Measurements from ENCODE around the gene OMP. TPM values are rescaled to one million over a fixed set of nuclear protein-coding genes. Genes with fewer than 3 reads are reported as not detected.

The OMP gene
- total RNA-seq, 1 experiment from 2014 or later = not detected

- TF ChIP-seq, protein P1, sequence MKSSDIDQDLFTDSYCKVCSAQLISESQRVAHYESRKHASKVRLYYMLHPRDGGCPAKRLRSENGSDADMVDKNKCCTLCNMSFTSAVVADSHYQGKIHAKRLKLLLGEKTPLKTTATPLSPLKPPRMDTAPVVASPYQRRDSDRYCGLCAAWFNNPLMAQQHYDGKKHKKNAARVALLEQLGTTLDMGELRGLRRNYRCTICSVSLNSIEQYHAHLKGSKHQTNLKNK (CRISPR knock-in tag; IDR thresholded peaks at IDR 0.05) = no peak
- TF ChIP-seq TCF7 (CRISPR knock-in tag; IDR thresholded peaks at IDR 0.05; ENCODE audit: low read depth) (no peak), ZNF512 (CRISPR knock-in tag; IDR thresholded peaks at IDR 0.05; ENCODE audit: borderline replicate concordance) (no peak)
These were observed 27.5 kb downstream of the OMP start (continued) for GRCh38 chr11:77129842-77130756.

DNA sequence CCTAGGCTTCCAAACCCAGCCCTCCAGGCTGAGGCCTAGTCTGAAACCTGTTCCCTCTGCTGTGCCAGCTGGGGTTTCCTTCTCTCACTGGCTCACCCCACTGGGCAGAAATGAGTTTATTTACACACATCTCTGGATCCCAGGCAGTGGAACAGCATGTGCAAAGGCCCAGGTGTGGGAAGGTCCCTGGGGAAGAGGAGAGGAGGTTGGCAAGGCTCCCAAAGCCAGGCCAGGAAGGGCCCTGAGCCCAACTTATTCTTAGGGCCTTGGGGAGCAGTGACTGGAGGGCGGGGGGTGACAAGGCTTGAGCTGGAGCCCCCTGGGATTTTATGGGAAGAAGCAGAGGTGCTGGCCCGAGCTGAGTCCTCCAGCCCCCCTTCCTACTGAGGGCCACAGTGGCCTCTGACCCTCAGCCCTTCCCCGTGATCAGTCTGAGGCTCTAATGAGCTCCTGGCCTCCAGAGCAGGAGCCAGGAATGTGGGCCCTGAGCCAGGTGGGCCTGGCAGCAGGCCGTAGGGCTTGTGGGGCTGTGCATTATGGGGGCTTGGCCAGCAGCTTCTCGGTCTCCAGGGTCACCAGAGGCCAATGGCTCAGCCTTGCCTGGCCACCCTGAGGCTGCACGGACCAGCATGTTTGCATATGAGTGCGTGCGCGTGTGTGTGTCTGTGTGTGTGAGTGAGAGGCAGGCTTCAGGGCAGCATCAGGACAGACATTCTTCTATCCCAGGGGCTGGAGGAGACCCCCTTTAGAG is 28.3 kb downstream of the OMP start:
- ATAC-seq = no peak
- Mint-ChIP-seq H3K4me3 (no peak overlapping the region), H3K27me3 (ENCODE audit: low read depth) (no peaks in the 10 kb centered on the region), H3K4me1 (peaks cover 21% of the 10 kb centered on the region), H3K9me3 (no peaks in the 10 kb centered on the region), H3K27ac (no peak overlapping the region), H3K36me3 (no peaks in the 10 kb centered on the region)
- TF ChIP-seq FOXJ3 (CRISPR knock-in tag; IDR thresholded peaks at IDR 0.05; ENCODE audit: borderline replicate concordance) (no peak), E2F1 (CRISPR knock-in tag; IDR thresholded peaks at IDR 0.05) (no peak), RELA (CRISPR knock-in tag; IDR thresholded peaks at IDR 0.05; ENCODE audit: borderline replicate concordance) (no peak), ZNF423 (CRISPR knock-in tag; IDR thresholded peaks at IDR 0.05) (no peak), CREM (CRISPR knock-in tag; IDR thresholded peaks at IDR 0.05) (no peak), ZNF121 (CRISPR knock-in tag; IDR thresholded peaks at IDR 0.05) (no peak), RORB (CRISPR knock-in tag; IDR thresholded peaks at IDR 0.05) (no peak), NR2C2 (CRISPR knock-in tag; IDR thresholded peaks at IDR 0.05) (no peak), ZNF317 (CRISPR knock-in tag; IDR thresholded peaks at IDR 0.05; ENCODE audit: borderline replicate concordance, low read depth) (no peak), MXD4 (CRISPR knock-in tag; IDR thresholded peaks at IDR 0.05; ENCODE audit: borderline replicate concordance) (no peak), ATF1 (CRISPR knock-in tag; IDR thresholded peaks at IDR 0.05) (no peak), TP53 (CRISPR knock-in tag; IDR thresholded peaks at IDR 0.05) (no peak)
- TF ChIP-seq, protein P2, sequence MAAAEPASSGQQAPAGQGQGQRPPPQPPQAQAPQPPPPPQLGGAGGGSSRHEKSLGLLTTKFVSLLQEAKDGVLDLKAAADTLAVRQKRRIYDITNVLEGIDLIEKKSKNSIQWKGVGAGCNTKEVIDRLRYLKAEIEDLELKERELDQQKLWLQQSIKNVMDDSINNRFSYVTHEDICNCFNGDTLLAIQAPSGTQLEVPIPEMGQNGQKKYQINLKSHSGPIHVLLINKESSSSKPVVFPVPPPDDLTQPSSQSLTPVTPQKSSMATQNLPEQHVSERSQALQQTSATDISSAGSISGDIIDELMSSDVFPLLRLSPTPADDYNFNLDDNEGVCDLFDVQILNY (CRISPR knock-in tag; IDR thresholded peaks at IDR 0.05) = no peak
- TF ChIP-seq, protein P3, sequence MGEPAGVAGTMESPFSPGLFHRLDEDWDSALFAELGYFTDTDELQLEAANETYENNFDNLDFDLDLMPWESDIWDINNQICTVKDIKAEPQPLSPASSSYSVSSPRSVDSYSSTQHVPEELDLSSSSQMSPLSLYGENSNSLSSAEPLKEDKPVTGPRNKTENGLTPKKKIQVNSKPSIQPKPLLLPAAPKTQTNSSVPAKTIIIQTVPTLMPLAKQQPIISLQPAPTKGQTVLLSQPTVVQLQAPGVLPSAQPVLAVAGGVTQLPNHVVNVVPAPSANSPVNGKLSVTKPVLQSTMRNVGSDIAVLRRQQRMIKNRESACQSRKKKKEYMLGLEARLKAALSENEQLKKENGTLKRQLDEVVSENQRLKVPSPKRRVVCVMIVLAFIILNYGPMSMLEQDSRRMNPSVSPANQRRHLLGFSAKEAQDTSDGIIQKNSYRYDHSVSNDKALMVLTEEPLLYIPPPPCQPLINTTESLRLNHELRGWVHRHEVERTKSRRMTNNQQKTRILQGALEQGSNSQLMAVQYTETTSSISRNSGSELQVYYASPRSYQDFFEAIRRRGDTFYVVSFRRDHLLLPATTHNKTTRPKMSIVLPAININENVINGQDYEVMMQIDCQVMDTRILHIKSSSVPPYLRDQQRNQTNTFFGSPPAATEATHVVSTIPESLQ (CRISPR knock-in tag; IDR thresholded peaks at IDR 0.05) = no peak
- TF ChIP-seq, protein P4, sequence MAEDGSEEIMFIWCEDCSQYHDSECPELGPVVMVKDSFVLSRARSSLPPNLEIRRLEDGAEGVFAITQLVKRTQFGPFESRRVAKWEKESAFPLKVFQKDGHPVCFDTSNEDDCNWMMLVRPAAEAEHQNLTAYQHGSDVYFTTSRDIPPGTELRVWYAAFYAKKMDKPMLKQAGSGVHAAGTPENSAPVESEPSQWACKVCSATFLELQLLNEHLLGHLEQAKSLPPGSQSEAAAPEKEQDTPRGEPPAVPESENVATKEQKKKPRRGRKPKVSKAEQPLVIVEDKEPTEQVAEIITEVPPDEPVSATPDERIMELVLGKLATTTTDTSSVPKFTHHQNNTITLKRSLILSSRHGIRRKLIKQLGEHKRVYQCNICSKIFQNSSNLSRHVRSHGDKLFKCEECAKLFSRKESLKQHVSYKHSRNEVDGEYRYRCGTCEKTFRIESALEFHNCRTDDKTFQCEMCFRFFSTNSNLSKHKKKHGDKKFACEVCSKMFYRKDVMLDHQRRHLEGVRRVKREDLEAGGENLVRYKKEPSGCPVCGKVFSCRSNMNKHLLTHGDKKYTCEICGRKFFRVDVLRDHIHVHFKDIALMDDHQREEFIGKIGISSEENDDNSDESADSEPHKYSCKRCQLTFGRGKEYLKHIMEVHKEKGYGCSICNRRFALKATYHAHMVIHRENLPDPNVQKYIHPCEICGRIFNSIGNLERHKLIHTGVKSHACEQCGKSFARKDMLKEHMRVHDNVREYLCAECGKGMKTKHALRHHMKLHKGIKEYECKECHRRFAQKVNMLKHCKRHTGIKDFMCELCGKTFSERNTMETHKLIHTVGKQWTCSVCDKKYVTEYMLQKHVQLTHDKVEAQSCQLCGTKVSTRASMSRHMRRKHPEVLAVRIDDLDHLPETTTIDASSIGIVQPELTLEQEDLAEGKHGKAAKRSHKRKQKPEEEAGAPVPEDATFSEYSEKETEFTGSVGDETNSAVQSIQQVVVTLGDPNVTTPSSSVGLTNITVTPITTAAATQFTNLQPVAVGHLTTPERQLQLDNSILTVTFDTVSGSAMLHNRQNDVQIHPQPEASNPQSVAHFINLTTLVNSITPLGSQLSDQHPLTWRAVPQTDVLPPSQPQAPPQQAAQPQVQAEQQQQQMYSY (CRISPR knock-in tag; IDR thresholded peaks at IDR 0.05) = no peak
- TF ChIP-seq, protein P5, sequence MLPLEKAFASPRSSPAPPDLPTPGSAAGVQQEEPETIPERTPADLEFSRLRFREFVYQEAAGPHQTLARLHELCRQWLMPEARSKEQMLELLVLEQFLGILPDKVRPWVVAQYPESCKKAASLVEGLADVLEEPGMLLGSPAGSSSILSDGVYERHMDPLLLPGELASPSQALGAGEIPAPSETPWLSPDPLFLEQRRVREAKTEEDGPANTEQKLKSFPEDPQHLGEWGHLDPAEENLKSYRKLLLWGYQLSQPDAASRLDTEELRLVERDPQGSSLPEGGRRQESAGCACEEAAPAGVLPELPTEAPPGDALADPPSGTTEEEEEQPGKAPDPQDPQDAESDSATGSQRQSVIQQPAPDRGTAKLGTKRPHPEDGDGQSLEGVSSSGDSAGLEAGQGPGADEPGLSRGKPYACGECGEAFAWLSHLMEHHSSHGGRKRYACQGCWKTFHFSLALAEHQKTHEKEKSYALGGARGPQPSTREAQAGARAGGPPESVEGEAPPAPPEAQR (CRISPR knock-in tag; IDR thresholded peaks at IDR 0.05) = no peak
- ChIA-PET CTCF (interaction anchor here (0.9 to 6.7 kb wide), 5 partner anchors 12 to 57 kb away, joined by 3 to 86 read pairs (median 3); no protein-coding TSS in a partner anchor), POLR2A (no interaction called here)
- no peak for DNase-seq (ENCODE audit: low spot score)
